Endothelial cell of umbilical vein (primary cell): ENCODE results near the gene OCRL.

ENCODE experiments used
- EZH2 ChIP-seq: IDR thresholded peaks from 2 replicates; pipeline ENCODE4 v1.6.1; 2012; ENCODE audit warnings: borderline replicate concordance, low read depth, mild to moderate bottlenecking, moderate library complexity, low read length, inconsistent platforms; ENCODE audit not compliant: severe bottlenecking
- FOS ChIP-seq: IDR thresholded peaks from 2 replicates; pipeline ENCODE4 v1.6.1; 2011; ENCODE audit warnings: mild to moderate bottlenecking, low read length, moderate library complexity, borderline replicate concordance; ENCODE audit not compliant: insufficient read depth
- GATA2 ChIP-seq: IDR thresholded peaks from 2 replicates; pipeline ENCODE4 v1.7.0; 2011; ENCODE audit warnings: low read depth, mild to moderate bottlenecking, moderate library complexity, mixed read lengths, low read length; ENCODE audit not compliant: insufficient read length, insufficient read depth
- MYC ChIP-seq: IDR thresholded peaks from one replicate; pipeline ENCODE4 v1.6.1; 2011; ENCODE audit warnings: mild to moderate bottlenecking, low read depth, low read length
- POLR2A ChIP-seq: IDR thresholded peaks from 2 replicates; pipeline ENCODE4 v1.6.1; 2012; ENCODE audit warnings: low read depth, mild to moderate bottlenecking, control low read depth, low read length
- POLR2AphosphoS5 ChIP-seq: IDR thresholded peaks from 2 replicates; pipeline ENCODE4 v1.6.1; 2012; ENCODE audit warnings: low read depth, mild to moderate bottlenecking, control low read depth, low read length, moderate library complexity; ENCODE audit not compliant: insufficient read depth
- TF ChIP-seq, protein P1 (sequence below): IDR thresholded peaks from 2 replicates; pipeline ENCODE4 v1.6.1; 2011; ENCODE audit not compliant: insufficient read depth, insufficient read length
- TF ChIP-seq, protein P2 (sequence below), 2 donors: IDR thresholded peaks; 1 replicate in 1 of 2; 2 replicates in 1 of 2; pipeline ENCODE4 v1.5.1; 2011; ENCODE audit warnings: low read length in 2 of 2, mild to moderate bottlenecking in 2 of 2, moderate library complexity in 2 of 2, control low read depth in 1 of 2, inconsistent platforms in 1 of 2, low read depth in 1 of 2; ENCODE audit not compliant: insufficient read depth in 1 of 2; ENCODE audit errors: extremely low read depth in 1 of 2

- TF ChIP-seq, protein P1, sequence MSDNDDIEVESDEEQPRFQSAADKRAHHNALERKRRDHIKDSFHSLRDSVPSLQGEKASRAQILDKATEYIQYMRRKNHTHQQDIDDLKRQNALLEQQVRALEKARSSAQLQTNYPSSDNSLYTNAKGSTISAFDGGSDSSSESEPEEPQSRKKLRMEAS: no peak
- TF ChIP-seq EZH2: no peak
- TF ChIP-seq, protein P2, sequence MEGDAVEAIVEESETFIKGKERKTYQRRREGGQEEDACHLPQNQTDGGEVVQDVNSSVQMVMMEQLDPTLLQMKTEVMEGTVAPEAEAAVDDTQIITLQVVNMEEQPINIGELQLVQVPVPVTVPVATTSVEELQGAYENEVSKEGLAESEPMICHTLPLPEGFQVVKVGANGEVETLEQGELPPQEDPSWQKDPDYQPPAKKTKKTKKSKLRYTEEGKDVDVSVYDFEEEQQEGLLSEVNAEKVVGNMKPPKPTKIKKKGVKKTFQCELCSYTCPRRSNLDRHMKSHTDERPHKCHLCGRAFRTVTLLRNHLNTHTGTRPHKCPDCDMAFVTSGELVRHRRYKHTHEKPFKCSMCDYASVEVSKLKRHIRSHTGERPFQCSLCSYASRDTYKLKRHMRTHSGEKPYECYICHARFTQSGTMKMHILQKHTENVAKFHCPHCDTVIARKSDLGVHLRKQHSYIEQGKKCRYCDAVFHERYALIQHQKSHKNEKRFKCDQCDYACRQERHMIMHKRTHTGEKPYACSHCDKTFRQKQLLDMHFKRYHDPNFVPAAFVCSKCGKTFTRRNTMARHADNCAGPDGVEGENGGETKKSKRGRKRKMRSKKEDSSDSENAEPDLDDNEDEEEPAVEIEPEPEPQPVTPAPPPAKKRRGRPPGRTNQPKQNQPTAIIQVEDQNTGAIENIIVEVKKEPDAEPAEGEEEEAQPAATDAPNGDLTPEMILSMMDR (IDR thresholded peaks at IDR 0.05; ENCODE audit: extremely low read depth in 1 of 2, insufficient read depth in 1 of 2, low read depth in 1 of 2, low read length in 2 of 2): no peak
- TF ChIP-seq POLR2AphosphoS5: no peak
- no peak for TF ChIP-seq POLR2A
- no peak for TF ChIP-seq MYC
- TF ChIP-seq FOS: no peak
- TF ChIP-seq GATA2: no peak
Observed at GRCh38 chrX:129593137-129593536, 53.1 kb downstream of the OCRL start.
